Retinal pigment epithelial cell (primary cell): ENCODE data around the gene PCK1.

ENCODE experiments used
- DNase-seq: peaks from one replicate; pipeline ENCODE4 v3.0.0-alpha.2; 2010; ENCODE audit warnings: low read depth
- H3K4me3 ChIP-seq: 2 replicates; pipeline ENCODE4 v1.5.1; 2011; ENCODE audit warnings: mild to moderate bottlenecking, low read length, control low read depth, moderate library complexity
- TF ChIP-seq, protein P1 (sequence below): conservative IDR thresholded peaks from 2 replicates; pipeline ENCODE4 v1.5.1; 2011; ENCODE audit warnings: low read depth, low read length, control low read depth, inconsistent platforms

The PCK1 gene

DNA sequence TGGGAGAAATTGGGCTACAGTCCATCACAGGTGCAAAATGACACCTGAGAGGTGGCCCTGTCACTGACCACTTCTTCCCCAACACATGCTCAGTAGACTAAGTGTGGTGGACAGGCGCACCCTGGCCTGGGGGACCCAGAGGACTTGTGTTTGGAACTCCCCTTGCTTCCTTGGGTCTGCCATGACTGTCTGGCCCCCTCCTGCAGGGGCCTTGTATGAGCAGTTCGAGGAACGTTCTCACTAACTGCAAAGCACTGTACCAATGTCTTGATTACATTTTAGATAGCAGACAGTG is 4.0 kb upstream of the PCK1 start:
- TF ChIP-seq, protein P1, sequence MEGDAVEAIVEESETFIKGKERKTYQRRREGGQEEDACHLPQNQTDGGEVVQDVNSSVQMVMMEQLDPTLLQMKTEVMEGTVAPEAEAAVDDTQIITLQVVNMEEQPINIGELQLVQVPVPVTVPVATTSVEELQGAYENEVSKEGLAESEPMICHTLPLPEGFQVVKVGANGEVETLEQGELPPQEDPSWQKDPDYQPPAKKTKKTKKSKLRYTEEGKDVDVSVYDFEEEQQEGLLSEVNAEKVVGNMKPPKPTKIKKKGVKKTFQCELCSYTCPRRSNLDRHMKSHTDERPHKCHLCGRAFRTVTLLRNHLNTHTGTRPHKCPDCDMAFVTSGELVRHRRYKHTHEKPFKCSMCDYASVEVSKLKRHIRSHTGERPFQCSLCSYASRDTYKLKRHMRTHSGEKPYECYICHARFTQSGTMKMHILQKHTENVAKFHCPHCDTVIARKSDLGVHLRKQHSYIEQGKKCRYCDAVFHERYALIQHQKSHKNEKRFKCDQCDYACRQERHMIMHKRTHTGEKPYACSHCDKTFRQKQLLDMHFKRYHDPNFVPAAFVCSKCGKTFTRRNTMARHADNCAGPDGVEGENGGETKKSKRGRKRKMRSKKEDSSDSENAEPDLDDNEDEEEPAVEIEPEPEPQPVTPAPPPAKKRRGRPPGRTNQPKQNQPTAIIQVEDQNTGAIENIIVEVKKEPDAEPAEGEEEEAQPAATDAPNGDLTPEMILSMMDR: no peak
- DNase-seq: no peak
- no peak overlapping the region for H3K4me3 ChIP-seq

DNA sequence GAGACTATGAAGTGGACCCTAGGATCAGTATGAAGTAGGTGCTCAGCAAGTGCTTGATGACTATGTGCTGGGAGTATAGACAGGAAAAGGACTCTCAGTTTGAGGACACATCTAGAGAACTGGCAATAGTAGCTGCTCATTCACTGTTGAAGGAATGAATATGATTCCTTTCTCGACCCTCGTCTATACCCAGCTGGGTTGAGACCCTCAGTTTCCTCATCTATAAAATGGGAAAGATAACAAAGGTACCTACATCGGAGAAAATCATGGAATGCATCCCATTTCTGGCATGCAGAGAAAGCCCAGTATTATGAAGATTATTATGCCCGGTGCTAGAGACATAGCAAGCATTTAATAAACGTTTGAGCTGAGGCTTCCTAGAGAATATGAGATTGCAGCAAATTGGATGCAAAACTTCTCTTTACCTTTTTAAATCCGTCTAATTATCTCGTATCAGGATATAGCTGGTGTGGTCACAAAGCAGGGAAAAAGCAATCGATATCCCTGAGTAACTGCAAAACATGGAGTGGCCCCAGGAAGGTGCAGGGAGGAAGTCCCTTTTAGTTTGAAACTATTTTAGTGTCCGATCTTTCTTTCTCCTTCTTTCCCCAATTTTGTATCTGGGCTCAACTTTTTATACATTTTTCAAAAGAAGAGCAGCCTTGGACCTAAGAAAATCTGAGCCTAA is 2.8 kb upstream of the PCK1 start:
- TF ChIP-seq, protein P1: no peak
- DNase-seq: no peak
- no peak overlapping the region for H3K4me3 ChIP-seq

DNA sequence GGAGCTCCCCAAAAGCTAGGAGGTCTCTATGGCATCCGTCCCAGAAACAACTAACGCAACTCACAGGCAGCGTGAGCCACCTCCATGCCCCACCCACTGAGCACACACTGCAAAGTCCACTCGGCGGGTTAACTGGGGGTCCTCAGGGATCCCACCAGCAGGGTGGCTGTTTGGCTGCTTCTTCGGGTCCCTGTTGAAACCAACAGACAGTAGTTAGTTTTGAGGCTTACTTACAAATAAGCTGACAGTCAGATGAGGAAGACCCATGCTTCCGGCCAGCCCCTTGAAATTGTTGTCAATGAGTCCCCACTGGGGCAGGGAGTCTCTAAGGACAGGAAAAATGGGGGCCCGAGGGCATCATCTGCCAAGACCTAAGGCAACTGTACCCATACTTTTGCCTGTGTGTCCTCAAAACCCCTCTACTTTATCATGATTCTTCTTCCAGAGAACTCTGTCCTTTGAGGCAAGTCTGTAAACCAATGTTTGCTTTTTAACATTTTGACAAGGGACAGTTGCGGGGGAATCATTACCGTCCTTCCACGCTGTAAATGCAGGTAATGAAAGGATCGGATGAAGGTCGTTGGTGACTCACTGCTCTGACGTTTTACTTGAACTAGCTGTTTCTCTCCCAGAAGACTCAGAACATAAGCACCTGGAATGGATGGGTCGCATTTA is 2.2 kb upstream of the PCK1 start:
- TF ChIP-seq, protein P1: no peak
- no peak overlapping the region for H3K4me3 ChIP-seq
- no peak for DNase-seq

DNA sequence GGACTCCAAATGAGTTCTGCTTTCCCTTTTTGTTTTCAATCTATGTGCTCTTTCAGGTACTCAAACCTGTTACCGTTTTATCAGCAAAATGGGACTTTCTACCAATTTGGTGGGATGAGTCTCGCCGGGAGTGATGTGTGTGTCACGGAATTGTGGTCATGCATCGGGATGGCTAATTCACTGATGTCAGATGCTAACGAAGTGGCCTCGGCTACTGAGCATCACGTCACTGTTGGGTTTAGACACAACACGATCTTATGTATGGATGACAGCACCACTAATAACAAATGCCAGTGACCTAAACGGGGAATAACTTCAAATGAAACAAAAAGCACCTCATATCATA is 1.6 kb upstream of the PCK1 start:
- no peak for DNase-seq
- no peak overlapping the region for H3K4me3 ChIP-seq
- TF ChIP-seq, protein P1: no peak

DNA sequence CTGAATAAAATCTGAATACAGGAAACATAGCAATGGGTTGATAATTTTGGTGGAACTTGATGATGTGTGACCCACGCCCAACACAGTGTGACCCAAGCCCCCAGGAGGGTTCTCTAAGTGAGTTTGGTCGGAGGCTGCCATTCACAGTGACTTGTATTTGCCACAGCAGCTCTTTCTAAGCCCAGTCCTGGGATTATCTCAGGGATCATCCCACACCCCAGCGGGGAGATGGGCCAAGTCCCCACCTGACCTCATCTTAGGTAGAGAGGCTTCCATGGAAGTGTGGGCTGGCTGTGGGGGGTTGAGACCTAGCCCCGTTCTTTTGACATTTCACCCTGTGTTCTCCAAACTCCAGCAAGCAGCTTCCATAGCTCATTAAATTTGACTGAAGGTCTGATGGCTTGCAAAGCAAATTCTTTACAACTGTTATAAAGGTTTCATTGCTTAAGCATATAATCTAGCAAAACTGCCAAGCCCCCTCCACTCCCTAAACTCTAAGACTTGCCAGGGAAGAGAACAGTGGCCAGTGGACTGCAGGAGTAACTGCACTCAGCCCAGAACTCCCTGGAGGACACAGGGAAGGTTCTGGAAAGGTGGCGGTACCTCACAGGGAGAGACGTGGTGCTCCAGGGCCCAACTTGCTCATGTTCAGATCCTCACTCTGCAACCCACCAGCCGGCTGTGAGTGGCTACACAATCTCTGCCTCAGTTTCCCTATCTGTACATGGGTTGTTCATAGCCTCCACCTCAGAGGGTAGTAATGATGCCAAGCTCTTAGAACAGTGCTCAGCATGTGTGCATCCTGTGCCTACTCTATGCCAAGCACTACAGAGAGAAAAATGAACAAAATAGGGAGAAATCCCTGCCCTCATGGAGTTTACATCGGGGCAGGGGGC is 1.0 kb upstream of the PCK1 start:
- no peak overlapping the region for H3K4me3 ChIP-seq
- no peak for DNase-seq
- TF ChIP-seq, protein P1: no peak

DNA sequence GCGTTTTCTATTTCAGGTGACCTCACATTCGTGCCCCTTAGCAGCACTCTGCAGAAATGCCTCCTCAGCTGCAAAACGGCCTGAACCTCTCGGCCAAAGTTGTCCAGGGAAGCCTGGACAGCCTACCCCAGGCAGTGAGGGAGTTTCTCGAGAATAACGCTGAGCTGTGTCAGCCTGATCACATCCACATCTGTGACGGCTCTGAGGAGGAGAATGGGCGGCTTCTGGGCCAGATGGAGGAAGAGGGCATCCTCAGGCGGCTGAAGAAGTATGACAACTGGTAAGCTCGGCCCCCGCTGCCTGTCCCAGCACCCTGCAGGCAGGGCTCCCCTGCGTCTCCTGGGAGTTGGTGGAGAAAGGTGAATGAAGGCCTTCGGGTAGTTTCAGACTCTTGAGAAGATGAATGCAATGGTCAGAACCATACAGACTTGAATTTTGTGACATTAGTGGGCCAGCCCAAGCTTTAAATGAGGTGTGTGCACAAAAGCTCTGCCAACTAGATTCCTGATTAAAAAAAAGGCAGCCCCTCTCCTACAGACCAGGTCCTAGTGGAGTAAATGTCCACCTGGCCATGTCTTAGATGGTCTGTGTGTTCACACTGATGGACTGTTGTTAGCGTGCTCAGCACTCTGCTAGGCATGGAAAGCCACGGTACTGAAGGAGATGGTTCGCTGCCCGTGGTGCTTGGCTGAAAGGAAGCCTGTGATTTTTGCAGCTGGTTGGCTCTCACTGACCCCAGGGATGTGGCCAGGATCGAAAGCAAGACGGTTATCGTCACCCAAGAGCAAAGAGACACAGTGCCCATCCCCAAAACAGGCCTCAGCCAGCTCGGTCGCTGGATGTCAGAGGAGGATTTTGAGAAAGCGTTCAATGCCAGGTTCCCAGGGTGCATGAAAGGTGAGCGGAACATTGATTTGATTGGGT is 708 bp downstream of the PCK1 start:
- H3K4me3 ChIP-seq: no peak overlapping the region
- TF ChIP-seq, protein P1: no peak
- no peak for DNase-seq
